ENCODE data around the gene IDI1. TPM values are rescaled to one million over a fixed set of nuclear protein-coding genes. Genes with fewer than 3 reads are reported as not detected.

The IDI1 gene
- total RNA-seq (2022; extraction: Qiagen RNA extraction; ENCODE audit: low read depth), result 17.0 to 33.5 TPM (median 27.9 TPM) in 5 replicates

DNA sequence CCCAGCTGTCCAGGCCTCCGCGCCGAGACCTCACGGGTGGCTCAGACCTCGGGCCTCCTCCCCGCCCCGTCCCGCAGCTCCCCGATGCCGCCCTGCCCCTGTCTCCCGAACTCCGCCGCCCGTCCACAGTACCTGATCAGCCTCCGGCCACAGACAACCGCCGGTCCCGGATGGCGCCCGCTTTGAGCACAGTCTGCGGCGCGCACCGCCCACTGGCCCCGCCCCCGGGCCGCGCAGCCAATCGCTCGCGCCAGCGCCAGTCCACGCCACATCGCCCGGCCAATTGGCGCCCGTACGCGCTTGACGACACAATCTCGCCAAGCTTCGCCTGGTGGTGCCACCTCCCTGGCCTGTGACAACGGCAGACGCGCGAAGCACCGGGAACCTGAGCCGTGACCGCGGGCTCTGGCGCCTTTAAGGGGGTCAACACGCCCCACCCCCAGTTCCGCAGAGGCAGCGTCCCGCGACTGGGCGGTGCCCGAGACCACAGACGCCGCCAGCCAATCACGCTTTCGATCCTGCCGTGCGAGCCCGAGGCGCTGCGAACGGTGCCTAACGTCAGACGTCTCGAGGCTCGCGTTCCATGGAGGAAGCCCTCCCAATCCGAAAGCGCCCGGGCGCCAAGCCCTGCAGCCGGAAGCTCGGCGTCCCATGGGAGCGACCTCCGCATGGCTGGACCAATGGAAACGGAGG lies at the start of gene IDI1:
IDI1 (minus strand) TSS at position 388 of the 693 bp plus-strand sequence; CDS start at position 272, 116 bp downstream.

DNA sequence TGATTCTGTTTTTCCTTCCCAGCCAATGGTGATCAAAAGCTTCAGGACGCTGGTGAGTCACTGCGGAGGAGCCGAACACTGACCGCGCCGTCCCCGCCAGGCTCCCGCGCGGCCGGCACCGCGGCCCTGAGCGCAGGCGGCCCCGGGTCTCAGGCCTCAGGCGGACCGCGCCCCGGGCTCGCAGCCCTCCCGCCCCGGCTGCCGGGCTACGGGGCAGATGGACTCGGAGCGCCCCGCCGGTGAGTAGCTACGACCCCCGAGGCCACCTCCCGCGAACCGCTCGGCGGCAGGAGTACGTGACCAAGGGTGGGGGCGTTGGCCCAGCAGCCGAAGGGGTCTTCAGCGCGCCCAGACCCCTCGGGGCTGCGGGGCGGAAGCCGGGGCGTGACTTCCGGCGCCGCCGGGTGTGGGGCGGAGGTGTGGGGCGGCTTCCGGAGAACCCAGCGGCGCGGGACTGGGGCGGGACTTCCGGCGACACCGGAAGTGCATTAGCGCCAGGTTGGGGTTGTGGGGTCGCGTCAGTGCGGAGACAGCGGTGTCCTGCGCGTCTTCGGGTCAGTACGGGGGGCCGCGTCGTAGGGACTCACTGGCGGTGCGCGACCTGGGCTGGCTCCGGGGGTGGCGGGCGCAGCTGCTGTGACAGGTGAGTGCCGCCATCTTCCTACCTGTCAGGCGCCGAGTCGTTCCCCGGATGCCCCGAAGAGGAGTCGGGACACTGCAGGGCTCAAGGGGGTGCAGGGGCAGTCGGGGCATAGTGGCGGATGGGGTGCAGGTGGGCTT lies 7.6 kb upstream of the IDI1 start, which contains the start of gene WDR37:
WDR37 (plus strand) TSS at position 60 of the 780 bp plus-strand sequence. CDS start 15,771 bp downstream, outside the sequence.

DNA sequence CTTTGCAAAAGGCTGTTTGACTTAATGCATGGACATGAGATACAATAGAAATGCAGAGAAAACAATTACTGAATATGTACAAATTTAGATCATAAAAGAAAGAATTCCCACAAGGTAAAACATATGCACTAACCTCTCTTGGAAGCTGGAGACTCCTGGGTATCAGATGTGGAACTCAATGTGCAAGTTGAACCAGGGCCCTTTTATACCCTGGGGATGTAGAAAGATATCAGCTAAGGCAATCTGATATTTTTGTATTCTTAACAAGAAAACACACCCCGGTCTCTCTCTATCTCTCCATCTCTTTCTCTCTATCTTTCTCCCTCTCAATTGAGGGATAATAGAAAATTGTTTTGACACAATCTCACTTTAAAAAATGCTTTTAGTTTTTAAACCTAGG lies 23.2 kb downstream of the IDI1 start, which contains the start of gene IDI2:
IDI2 (minus strand) TSS at position 177 of the 400 bp plus-strand sequence. CDS start 1,136 bp downstream, outside the sequence.

Other genes with a start within 250 kb of the IDI1 start
- 27.5 to 37.4 TPM (median 35.4 TPM) in 5 replicates for gene LARP4B, start 117.4 kb downstream of the IDI1 start, total RNA-seq (2022; extraction: Qiagen RNA extraction; ENCODE audit: low read depth)
- 102 to 134 TPM (median 109 TPM) in 5 replicates for gene GTPBP4, start 60.7 kb downstream of the IDI1 start, total RNA-seq (2022; extraction: Qiagen RNA extraction; ENCODE audit: low read depth)
- 0.09 TPM in 1 of 5 replicates, not detected in the others for gene IDI2, start 23.3 kb downstream of the IDI1 start, total RNA-seq (2022; extraction: Qiagen RNA extraction; ENCODE audit: low read depth)
- gene WDR37, start 7.3 kb upstream of the IDI1 start, total RNA-seq (2022; extraction: Qiagen RNA extraction; ENCODE audit: low read depth), result 7.5 to 8.2 TPM (median 8.0 TPM) in 5 replicates